Transverse colon (tissue), 1 donor: ENCODE results near the gene LMOD1.

Experiments used
- EP300 ChIP-seq: sonication (generic); formaldehyde crosslinking; IDR thresholded peaks from one replicate; pipeline ENCODE4 v1.6.1; 2017; ENCODE audit warnings: antibody characterized with exemption, low read depth
- POLR2A ChIP-seq: fragments of 450-650 bp; IDR thresholded peaks from one replicate; pipeline ENCODE4 v1.6.1; 2016; ENCODE audit warnings: antibody characterized with exemption, mild to moderate bottlenecking, moderate library complexity

GRCh38 chr1:201859424-201859823 is 86.9 kb downstream of the LMOD1 start:
- TF ChIP-seq EP300 (no peak), POLR2A (no peak)
